ENCODE results near the gene BDH1. TPM values are rescaled to one million over a fixed set of nuclear protein-coding genes. Genes with fewer than 3 reads are reported as not detected.

The BDH1 gene
- total and polyA plus RNA-seq, 2 of the 13 experiments (the other 11 are each of a cell fraction or from before 2014, with no cell fraction given): 21.2 to 71.9 TPM

DNA sequence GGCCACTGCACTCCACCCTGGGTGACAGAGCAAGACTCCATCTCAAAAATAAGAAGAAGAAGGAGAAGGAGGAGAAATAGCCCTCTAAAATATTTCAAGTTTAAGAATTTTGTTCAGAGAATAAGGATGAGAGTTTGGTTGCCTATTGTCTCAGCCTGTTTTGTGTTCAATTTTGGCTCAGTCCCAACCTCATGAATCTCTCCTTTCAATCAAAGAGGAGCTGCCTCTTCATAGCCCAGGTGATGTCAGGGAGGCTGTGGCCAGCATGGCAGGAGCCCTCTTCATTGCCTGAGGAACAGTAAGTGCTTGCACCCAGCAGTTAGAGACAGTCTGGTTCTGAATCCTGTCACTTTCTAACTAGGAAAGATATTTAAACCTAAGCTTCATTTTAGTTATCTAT lies 55.0 kb downstream of the BDH1 start:
- Histone ChIP-seq H3K27me3 (ENCODE audit: control insufficient read depth in 1 of 2, insufficient read depth in 2 of 2, low read length in 2 of 2) (no peaks in the 10 kb centered on the region), H3K4me3 (replicated peaks in 1 of 3; ENCODE audit: insufficient read depth in 1 of 3, low read depth in 2 of 3, low read length in 3 of 3) (no peak overlapping the region), H3K79me2 (ENCODE audit: insufficient read depth, low read length) (no peaks in the 10 kb centered on the region), H3K36me3 (replicated peaks in 1 of 2; ENCODE audit: control insufficient read depth in 1 of 2, insufficient read depth in 2 of 2, low read length in 2 of 2) (no peaks in the 10 kb centered on the region), H3K9ac (ENCODE audit: insufficient read depth, low read depth, low read length) (no peak overlapping the region), H3K9me3 (ENCODE audit: low read length) (no peaks in the 10 kb centered on the region), H3K4me1 (ENCODE audit: insufficient read depth, low read length) (peaks cover 63% of the 10 kb centered on the region), H4K20me1 (ENCODE audit: insufficient read depth, low read length) (no peaks in the 10 kb centered on the region), H3K4me2 (ENCODE audit: low read depth, low read length) (no peak overlapping the region), H3K27ac (ENCODE audit: extremely low read length, insufficient read depth, low read length) (no peak overlapping the region), H2AFZ (ENCODE audit: low read length) (no peak overlapping the region)
- no peak for FAIRE-seq
- intact Hi-C loops (cut with micrococcal nuclease; ENCODE audit: unreplicated experiment): loop anchor here (5.0 kb wide), 3 partner anchors 129 to 224 kb away; partner anchors contain the start of gene DLG1
- no peak for DNase-seq (ENCODE audit: low spot score)
- in situ Hi-C loops (cut with HindIII; ENCODE audit: extremely low pct_ligation_motif_present, low pct_unique_long_range_greater_than_20kb): loop anchor here (10.0 to 25.0 kb wide), 2 partner anchors 206 to 514 kb away; partner anchors contain the start of gene DLG1
- TF ChIP-seq, protein P1, sequence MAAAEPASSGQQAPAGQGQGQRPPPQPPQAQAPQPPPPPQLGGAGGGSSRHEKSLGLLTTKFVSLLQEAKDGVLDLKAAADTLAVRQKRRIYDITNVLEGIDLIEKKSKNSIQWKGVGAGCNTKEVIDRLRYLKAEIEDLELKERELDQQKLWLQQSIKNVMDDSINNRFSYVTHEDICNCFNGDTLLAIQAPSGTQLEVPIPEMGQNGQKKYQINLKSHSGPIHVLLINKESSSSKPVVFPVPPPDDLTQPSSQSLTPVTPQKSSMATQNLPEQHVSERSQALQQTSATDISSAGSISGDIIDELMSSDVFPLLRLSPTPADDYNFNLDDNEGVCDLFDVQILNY (CRISPR knock-in tag; conservative IDR thresholded peaks at IDR 0.05): no peak
- TF ChIP-seq SP5 (CRISPR knock-in tag; IDR thresholded peaks at IDR 0.05; ENCODE audit: borderline replicate concordance, low read depth) (no peak), MTF1 (CRISPR knock-in tag; IDR thresholded peaks at IDR 0.05) (no peak), RXRB (CRISPR knock-in tag; IDR thresholded peaks at IDR 0.05; ENCODE audit: borderline replicate concordance) (no peak), MAF1 (CRISPR knock-in tag; IDR thresholded peaks at IDR 0.05; ENCODE audit: borderline replicate concordance) (no peak), NCOA1 (CRISPR knock-in tag; IDR thresholded peaks at IDR 0.05) (no peak), MIXL1 (CRISPR knock-in tag; IDR thresholded peaks at IDR 0.05) (no peak), SNAI1 (CRISPR knock-in tag; IDR thresholded peaks at IDR 0.05; ENCODE audit: borderline replicate concordance) (no peak), ZBTB7A (CRISPR knock-in tag; IDR thresholded peaks at IDR 0.05) (no peak)
- TF ChIP-seq, protein P2, sequence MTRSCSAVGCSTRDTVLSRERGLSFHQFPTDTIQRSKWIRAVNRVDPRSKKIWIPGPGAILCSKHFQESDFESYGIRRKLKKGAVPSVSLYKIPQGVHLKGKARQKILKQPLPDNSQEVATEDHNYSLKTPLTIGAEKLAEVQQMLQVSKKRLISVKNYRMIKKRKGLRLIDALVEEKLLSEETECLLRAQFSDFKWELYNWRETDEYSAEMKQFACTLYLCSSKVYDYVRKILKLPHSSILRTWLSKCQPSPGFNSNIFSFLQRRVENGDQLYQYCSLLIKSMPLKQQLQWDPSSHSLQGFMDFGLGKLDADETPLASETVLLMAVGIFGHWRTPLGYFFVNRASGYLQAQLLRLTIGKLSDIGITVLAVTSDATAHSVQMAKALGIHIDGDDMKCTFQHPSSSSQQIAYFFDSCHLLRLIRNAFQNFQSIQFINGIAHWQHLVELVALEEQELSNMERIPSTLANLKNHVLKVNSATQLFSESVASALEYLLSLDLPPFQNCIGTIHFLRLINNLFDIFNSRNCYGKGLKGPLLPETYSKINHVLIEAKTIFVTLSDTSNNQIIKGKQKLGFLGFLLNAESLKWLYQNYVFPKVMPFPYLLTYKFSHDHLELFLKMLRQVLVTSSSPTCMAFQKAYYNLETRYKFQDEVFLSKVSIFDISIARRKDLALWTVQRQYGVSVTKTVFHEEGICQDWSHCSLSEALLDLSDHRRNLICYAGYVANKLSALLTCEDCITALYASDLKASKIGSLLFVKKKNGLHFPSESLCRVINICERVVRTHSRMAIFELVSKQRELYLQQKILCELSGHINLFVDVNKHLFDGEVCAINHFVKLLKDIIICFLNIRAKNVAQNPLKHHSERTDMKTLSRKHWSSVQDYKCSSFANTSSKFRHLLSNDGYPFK (CRISPR knock-in tag; IDR thresholded peaks at IDR 0.05; ENCODE audit: borderline replicate concordance): no peak
- TF ChIP-seq, protein P3, sequence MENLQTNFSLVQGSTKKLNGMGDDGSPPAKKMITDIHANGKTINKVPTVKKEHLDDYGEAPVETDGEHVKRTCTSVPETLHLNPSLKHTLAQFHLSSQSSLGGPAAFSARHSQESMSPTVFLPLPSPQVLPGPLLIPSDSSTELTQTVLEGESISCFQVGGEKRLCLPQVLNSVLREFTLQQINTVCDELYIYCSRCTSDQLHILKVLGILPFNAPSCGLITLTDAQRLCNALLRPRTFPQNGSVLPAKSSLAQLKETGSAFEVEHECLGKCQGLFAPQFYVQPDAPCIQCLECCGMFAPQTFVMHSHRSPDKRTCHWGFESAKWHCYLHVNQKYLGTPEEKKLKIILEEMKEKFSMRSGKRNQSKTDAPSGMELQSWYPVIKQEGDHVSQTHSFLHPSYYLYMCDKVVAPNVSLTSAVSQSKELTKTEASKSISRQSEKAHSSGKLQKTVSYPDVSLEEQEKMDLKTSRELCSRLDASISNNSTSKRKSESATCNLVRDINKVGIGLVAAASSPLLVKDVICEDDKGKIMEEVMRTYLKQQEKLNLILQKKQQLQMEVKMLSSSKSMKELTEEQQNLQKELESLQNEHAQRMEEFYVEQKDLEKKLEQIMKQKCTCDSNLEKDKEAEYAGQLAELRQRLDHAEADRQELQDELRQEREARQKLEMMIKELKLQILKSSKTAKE (CRISPR knock-in tag; IDR thresholded peaks at IDR 0.05; ENCODE audit: borderline replicate concordance): no peak
- ChIA-PET CTCF (ENCODE audit: low intra/inter-chr PET ratio, low total read pairs) (no interaction called here), POLR2A (interaction anchor here (0.8 to 2.5 kb wide), 6 partner anchors 9 to 203 kb away, joined by 3 to 18 read pairs (median 9); partner anchors contain the start of gene DLG1)
- BruUV-seq (replicated peaks): no TSS peak
- ATAC-seq: no peak
